Measurements from ENCODE around the gene CRYAB. TPM values are rescaled to one million over a fixed set of nuclear protein-coding genes. Genes with fewer than 3 reads are reported as not detected.

CRYAB gene, protein sequence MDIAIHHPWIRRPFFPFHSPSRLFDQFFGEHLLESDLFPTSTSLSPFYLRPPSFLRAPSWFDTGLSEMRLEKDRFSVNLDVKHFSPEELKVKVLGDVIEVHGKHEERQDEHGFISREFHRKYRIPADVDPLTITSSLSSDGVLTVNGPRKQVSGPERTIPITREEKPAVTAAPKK
- total RNA-seq, result 1,000 to 10,000 TPM; 4,044 to 4,265 TPM
- long read RNA-seq, transcript CRYAB-203 (2 exons, 915 nt), result minor isoform, 8 of 104 reads
- long read RNA-seq, transcript CRYAB-205 (3 exons, 1,017 nt), result major isoform, 81 of 104 reads
- long read RNA-seq, partial matches to known transcripts, result 0 of 104 reads
- long read RNA-seq, other reads (novel, unspliced or antisense), result 9 of 104 reads

- intact Hi-C loops (cut with DNase I), result no loop called here
- DNase-seq (peak; percentile 90), ATAC-seq (peak; percentile 82 to 87)
Measured at GRCh38 chr11:111911563-111912401, at the start of gene CRYAB. Gene CRYAB, minus strand, starts transcription at chr11:111911770. Its CDS starts 46 bp downstream, at chr11:111911724.

DNA sequence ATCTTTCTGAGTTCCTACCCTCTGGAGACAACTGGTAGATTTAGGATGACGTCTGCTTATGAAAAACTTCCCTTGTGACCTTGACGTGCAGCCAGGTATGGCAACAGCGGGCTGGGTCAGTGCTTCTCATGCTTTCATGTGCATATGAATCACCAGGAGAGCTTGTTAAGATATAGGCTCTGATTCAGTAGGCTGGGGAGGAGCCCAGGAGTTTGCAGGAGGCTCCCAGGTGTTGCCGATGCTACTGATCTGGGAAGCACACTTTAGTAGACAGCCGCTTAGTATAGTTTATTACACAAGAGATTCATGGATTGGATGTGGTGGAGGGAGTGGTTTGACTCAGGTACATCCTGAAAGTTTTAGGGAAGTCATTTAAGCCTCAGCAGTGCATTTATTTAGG is 49.3 kb upstream of the CRYAB start:
- intact Hi-C loops (cut with DNase I), result no loop called here
- ATAC-seq (peak in 1 of 2 donors; percentile 66), DNase-seq (no peak)

DNA sequence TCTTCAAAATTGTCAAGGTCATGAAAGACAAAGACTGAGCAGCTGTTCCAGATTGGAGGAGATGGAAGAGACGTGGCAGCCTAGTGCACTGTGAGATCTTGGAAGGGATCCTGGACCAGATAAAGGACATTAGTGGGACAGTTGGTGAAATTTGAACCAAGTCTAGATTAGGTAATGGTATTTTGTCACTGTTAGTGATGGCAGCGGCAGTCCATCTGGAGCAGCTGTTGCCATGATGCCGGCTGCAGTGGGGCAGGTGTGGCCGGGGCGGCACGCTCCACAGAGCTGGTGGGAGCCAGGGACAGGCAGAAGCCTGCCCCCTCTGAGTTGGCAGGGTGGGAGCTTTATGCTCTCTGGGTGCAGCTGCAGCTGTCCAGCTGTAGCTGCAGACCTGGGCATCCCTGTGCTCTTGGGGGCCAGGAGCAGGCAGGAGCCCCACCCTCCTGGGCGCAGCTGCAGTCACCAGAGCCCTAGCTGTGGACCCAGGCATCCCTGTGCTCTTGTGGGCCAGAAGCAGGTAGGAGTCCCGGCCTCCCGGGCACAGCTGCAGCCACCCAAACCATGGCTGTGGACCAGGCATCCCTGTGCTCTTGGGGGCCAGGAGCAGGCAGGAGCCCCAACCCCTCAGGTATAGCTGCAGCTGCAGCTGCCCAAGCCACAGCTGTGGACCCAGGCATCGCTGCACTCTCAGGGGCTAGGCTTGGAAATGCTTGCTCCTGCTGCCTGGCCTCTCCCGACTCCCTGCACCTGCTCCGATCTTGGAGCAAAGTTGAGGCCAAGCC is 46.3 kb upstream of the CRYAB start:
- ATAC-seq, result peak; percentile 60 to 72
- DNase-seq, result no peak
- intact Hi-C loops (cut with DNase I), result no loop called here

- intact Hi-C loops (cut with DNase I), result no loop called here
- no peak for ATAC-seq
- DNase-seq, result no peak
Measured at GRCh38 chr11:111954154-111954553, 42.6 kb upstream of the CRYAB start.

- ATAC-seq, result no peak
- no peak for DNase-seq
- intact Hi-C loops (cut with DNase I), result no loop called here
Measured at GRCh38 chr11:111951565-111951964, 40.0 kb upstream of the CRYAB start.

GRCh38 chr11:111949519-111950426 is 38.2 kb upstream of the CRYAB start:
- no peak for ATAC-seq
- intact Hi-C loops (cut with DNase I), result no loop called here
- DNase-seq, result no peak

DNA sequence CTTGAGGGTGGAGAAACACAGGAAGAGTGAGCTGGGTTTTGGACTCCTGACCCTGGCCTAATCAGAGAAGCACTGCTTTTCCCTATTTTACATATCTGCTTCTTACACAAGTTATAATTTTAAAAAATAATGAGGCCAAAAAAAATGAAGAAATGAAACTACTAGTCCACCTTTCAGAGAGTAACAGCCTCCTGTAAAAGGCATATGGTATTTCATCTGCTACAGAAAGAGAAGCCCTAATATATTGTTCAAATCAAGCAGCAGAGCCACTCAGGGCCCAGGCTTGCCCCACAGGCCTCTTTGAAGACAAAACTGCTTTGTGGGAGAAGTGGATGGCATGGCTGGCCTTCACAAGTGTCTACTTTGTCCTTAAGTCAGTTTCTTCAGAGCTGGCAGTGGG is 35.6 kb upstream of the CRYAB start:
- DNase-seq (no peak), ATAC-seq (no peak)
- intact Hi-C loops (cut with DNase I), result no loop called here

DNA sequence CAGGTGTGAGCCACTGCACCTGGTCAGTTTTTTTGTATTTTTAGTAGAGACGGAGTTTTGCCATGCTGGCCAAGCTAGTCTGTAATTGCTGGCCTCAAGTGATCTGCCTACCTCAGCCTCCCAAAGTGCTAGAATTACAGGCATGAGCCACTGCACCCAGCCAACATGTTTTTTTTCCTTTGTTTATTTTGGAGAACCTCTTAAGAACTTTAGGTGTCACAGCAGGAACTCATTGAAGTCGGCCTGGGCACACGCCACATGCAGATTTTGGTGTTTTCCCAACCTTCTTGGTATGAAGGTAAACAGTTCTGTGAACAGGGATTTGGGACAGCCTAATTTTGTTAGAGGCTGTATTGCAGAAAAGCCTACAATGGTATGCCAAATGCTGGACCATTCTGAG is 34.9 kb upstream of the CRYAB start:
- no peak for ATAC-seq

GRCh38 chr11:111945198-111945597 is 33.6 kb upstream of the CRYAB start:
- DNase-seq, result no peak
- no peak for ATAC-seq
- intact Hi-C loops (cut with DNase I), result no loop called here

More for the DNA sequence above, 34.9 kb upstream of the CRYAB start:
- intact Hi-C loops (cut with DNase I), result no loop called here
- DNase-seq, result no peak

- intact Hi-C loops (cut with DNase I), result loop anchor here in 1 of 2 donors (5.0 kb wide), 1 partner anchor 33 kb away; no protein-coding TSS in a partner anchor
- ATAC-seq, result peak in 1 of 2 donors; percentile 74
- no peak for DNase-seq
Measured at GRCh38 chr11:111944651-111945051, 33.1 kb upstream of the CRYAB start.

DNA sequence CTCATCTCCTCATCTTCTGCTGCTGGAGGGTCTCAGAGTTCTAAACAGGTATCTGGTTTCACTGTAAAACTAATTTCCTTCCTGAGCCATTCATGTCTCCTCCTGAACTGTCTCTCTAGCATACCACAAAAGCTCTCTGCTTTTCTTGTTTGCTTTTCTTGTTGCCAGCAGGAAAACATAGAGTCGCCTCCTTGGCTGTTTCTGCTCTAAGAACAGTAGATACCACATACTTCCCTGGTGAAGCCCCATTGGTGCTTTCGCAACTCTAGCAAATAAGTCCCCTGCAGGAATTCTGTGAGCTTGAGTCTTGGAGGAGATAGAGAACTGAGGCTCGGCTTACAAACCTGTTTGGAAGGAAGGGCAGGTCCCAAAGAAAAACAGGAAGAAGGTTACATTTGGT is 32.6 kb upstream of the CRYAB start:
- DNase-seq, result no peak
- intact Hi-C loops (cut with DNase I), result loop anchor here in 1 of 2 donors (5.0 kb wide), 1 partner anchor 33 kb away; no protein-coding TSS in a partner anchor
- peak in 1 of 2 donors; percentile 4 for ATAC-seq

- no peak for DNase-seq
- intact Hi-C loops (cut with DNase I), result loop anchor here in 1 of 2 donors (5.0 kb wide), 1 partner anchor 34 kb away; no protein-coding TSS in a partner anchor
- ATAC-seq, result no peak
Measured at GRCh38 chr11:111942829-111943228, 31.3 kb upstream of the CRYAB start.

- ATAC-seq (peak; percentile 46 to 74), DNase-seq (peak; percentile 41)
- intact Hi-C loops (cut with DNase I), result loop anchor here in 1 of 2 donors (5.0 kb wide), 1 partner anchor 35 kb away; no protein-coding TSS in a partner anchor
Measured at GRCh38 chr11:111941963-111942362, 30.4 kb upstream of the CRYAB start.

GRCh38 chr11:111939836-111940604 is 28.4 kb upstream of the CRYAB start:
- intact Hi-C loops (cut with DNase I), result loop anchor here (5.0 to 10.0 kb wide), 2 partner anchors 37 to 65 kb away; partner anchors contain the start of genes ALG9 (in 1 of the 2), CFAP68 (in 1 of the 2) and FDXACB1 (in 1 of the 2)
- no peak for DNase-seq
- ATAC-seq, result no peak

DNA sequence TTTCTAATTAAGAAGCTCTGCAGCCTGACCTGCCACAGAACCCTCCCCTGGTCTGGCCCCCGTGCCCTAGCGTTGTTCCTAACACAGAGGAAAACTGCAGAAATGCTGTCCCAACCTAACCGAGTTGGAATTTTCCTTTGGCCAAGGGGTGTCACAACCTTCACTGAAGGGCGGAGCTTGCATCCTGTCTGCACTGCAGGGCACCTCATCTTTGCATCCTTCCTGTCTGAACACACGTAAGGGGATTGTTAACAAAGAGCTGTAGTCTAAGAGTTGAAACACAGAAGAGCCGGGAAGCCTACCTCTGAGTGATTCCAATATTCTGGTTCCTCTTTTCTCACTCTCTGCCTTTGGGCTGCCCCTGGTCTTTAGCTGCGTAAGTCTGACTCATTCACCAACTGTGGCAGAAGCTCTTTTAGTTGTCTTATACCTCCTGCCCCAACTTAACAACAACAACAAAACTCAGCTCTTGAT is 27.2 kb upstream of the CRYAB start:
- peak in 1 of 2 donors; percentile 20 for ATAC-seq
- intact Hi-C loops (cut with DNase I), result loop anchor here (5.0 to 10.0 kb wide), 2 partner anchors 39 to 64 kb away; partner anchors contain the start of genes ALG9 (in 1 of the 2), CFAP68 (in 1 of the 2) and FDXACB1 (in 1 of the 2)

GRCh38 chr11:111937844-111938243 is 26.3 kb upstream of the CRYAB start:
- DNase-seq (no peak), ATAC-seq (peak in 1 of 2 donors; percentile 4)
- intact Hi-C loops (cut with DNase I), result loop anchor here (5.0 to 10.0 kb wide), 2 partner anchors 39 to 63 kb away; partner anchors contain the start of genes ALG9 (in 1 of the 2), CFAP68 (in 1 of the 2) and FDXACB1 (in 1 of the 2)

More for the DNA sequence above, 27.2 kb upstream of the CRYAB start:
- no peak for DNase-seq

DNA sequence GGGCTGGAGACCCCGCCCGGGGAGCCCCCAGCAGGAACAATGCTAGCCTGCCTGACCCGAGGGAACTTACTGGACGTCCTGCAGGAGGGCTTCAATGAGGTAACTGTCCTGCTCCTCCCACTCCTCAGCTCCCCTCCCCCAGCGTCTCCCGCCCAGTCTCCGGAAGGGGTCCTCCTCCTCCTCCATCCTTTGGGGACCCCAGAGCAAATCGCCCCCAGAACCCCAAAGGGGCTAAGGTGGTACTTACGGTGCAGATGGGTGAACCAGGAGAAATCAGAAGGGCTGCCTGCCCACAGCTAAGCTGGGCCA is 25.8 kb upstream of the CRYAB start:
- intact Hi-C loops (cut with DNase I), result loop anchor here (5.0 to 10.0 kb wide), 2 partner anchors 40 to 63 kb away; partner anchors contain the start of genes ALG9 (in 1 of the 2), CFAP68 (in 1 of the 2) and FDXACB1 (in 1 of the 2)
- ATAC-seq (no peak), DNase-seq (no peak)
